HG03095 (cell line): Measurements from ENCODE around the gene ZNF264.
"Not testable (repeated sequence)": the region's sequence is repeated elsewhere in the genome, so short reads cannot be mapped to it uniquely, and the experiment has no call there.

Experiments
- ATAC-seq: cut with Tn5 transposase; IDR thresholded peaks from one replicate; pipeline ENCODE4 v1.9.1; 2021; ENCODE audit warnings: moderate library complexity; ENCODE audit not compliant: unreplicated experiment

Gene ZNF264

GRCh38 chr19:57244513-57244912 lies 53.2 kb downstream of the ZNF264 start:
- no peak for ATAC-seq

GRCh38 chr19:57245066-57245465 lies 53.8 kb downstream of the ZNF264 start:
- ATAC-seq: no peak

GRCh38 chr19:57245959-57246358 lies 54.7 kb downstream of the ZNF264 start:
- ATAC-seq: no peak

GRCh38 chr19:57248646-57249045 lies 57.3 kb downstream of the ZNF264 start:
- ATAC-seq: no peak

- no peak for ATAC-seq
Measured at GRCh38 chr19:57249329-57249728, 58.0 kb downstream of the ZNF264 start.

- ATAC-seq: not testable (repeated sequence)
Measured at GRCh38 chr19:57253767-57254166, 62.5 kb downstream of the ZNF264 start.

- no peak for ATAC-seq
Measured at GRCh38 chr19:57262044-57262443, 70.7 kb downstream of the ZNF264 start.

GRCh38 chr19:57263244-57263741 lies 72.0 kb downstream of the ZNF264 start:
- no peak for ATAC-seq

GRCh38 chr19:57267291-57267690 lies 76.0 kb downstream of the ZNF264 start:
- no peak for ATAC-seq

- no peak for ATAC-seq
Measured at GRCh38 chr19:57269515-57270250, 78.4 kb downstream of the ZNF264 start.

- no peak for ATAC-seq
Measured at GRCh38 chr19:57271280-57271679, 80.0 kb downstream of the ZNF264 start.
